Measurements from ENCODE around the gene RAD50. TPM values are rescaled to one million over a fixed set of nuclear protein-coding genes. Genes with fewer than 3 reads are reported as not detected.
A peak's percentile ranks its signal among the peaks of the same experiment; 100 is the strongest.

RAD50 gene
- total and polyA plus RNA-seq, 10 of the 15 experiments (the other 5 are each of a cell fraction or from before 2014, with no cell fraction given): 12.8 to 68.6 (median 47.0) TPM

GRCh38 chr5:132556763-132557477 lies at the start of gene RAD50 (continued):
- TF ChIP-seq FOXM1 (IDR thresholded peaks at IDR 0.05; ENCODE audit: low read depth, low read length) (no peak; the same call in 1 of the 2 replicates), ETV6 (conservative IDR thresholded peaks at IDR 0.05 in 1 of 2, IDR thresholded peaks at IDR 0.05 in 1 of 2; ENCODE audit: borderline replicate concordance in 1 of 2, low read depth in 1 of 2) (peak in 1 of 2 experiments; percentile 59; a peak in 1 of 4 replicates), NR2F1 (conservative IDR thresholded peaks at IDR 0.05) (peak; percentile 92), GATAD2B (conservative IDR thresholded peaks at IDR 0.05; ENCODE audit: low read depth) (peak; percentile 97), SREBF2 (IDR thresholded peaks at IDR 0.05; ENCODE audit: low read length) (no peak), IRF4 (IDR thresholded peaks at IDR 0.05; ENCODE audit: low read depth, low read length) (0 out of 2 replicates have a peak, but pooled peaks have one; percentile 14), RFX5 (IDR thresholded peaks at IDR 0.05; ENCODE audit: low read depth, low read length) (no peak), LARP7 (IDR thresholded peaks at IDR 0.05) (peak; percentile 75; the same call in 1 of the 2 replicates), CHD1 (IDR thresholded peaks at IDR 0.05; ENCODE audit: low read depth, low read length) (no peak), CREM (IDR thresholded peaks at IDR 0.05; ENCODE audit: low read depth) (peak; percentile 42; the same call in 1 of the 2 replicates), JUND (IDR thresholded peaks at IDR 0.05; ENCODE audit: low read depth, low read length) (no peak), NFYB (IDR thresholded peaks at IDR 0.05; ENCODE audit: insufficient read depth, low read depth, low read length) (0 out of 2 replicates have a peak, but pooled peaks have one; percentile 2), RCOR1 (conservative IDR thresholded peaks at IDR 0.05; ENCODE audit: low read depth, low read length) (no peak; the same call in 1 of the 2 replicates), ATF3 (IDR thresholded peaks at IDR 0.05; ENCODE audit: borderline replicate concordance, extremely low read depth, low read depth, low read length) (peak; percentile 82; the same call in 1 of the 2 replicates), NFXL1 (IDR thresholded peaks at IDR 0.05; ENCODE audit: borderline replicate concordance) (no peak), CHD2 (IDR thresholded peaks at IDR 0.05; ENCODE audit: borderline replicate concordance, low read depth, low read length) (peak; percentile 31; the same call in 1 of the 2 replicates), POLR2AphosphoS2 (IDR thresholded peaks at IDR 0.05; ENCODE audit: low read depth, low read length) (peak; percentile 82; the same call in 1 of the 2 replicates), TAF1 (IDR thresholded peaks at IDR 0.05; ENCODE audit: borderline replicate concordance, low read depth, low read length) (peak; percentile 76; the same call in 1 of the 2 replicates), NR2C1 (IDR thresholded peaks at IDR 0.05) (no peak), IRF5 (IDR thresholded peaks at IDR 0.05; ENCODE audit: borderline replicate concordance) (peak; percentile 81), KLF5 (IDR thresholded peaks at IDR 0.05; ENCODE audit: partially characterized antibody) (peak; percentile 42), MTA3 (IDR thresholded peaks at IDR 0.05; ENCODE audit: borderline replicate concordance, low read length) (no peak), SIN3A (IDR thresholded peaks at IDR 0.05; ENCODE audit: low read depth, low read length) (peak; percentile 83; the same call in 1 of the 2 replicates)
- TF ChIP-seq, protein P1, sequence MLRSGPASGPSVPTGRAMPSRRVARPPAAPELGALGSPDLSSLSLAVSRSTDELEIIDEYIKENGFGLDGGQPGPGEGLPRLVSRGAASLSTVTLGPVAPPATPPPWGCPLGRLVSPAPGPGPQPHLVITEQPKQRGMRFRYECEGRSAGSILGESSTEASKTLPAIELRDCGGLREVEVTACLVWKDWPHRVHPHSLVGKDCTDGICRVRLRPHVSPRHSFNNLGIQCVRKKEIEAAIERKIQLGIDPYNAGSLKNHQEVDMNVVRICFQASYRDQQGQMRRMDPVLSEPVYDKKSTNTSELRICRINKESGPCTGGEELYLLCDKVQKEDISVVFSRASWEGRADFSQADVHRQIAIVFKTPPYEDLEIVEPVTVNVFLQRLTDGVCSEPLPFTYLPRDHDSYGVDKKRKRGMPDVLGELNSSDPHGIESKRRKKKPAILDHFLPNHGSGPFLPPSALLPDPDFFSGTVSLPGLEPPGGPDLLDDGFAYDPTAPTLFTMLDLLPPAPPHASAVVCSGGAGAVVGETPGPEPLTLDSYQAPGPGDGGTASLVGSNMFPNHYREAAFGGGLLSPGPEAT (IDR thresholded peaks at IDR 0.05; ENCODE audit: low read depth): peak; percentile 44; the same call in 1 of the 2 replicates

Data from GM12878 (cell line).